Stimulated activated CD4-positive, alpha-beta T cell treated with anti-CD3 and anti-CD28 coated beads, Interleukin-15, amount 100 ng/mL, for 24 hours (primary cell): ENCODE results near the gene PRPH2.

ENCODE experiments used
- DNase-seq: peaks from one replicate; pipeline ENCODE4 v3.0.0-alpha.2; 2020

PRPH2 gene, protein sequence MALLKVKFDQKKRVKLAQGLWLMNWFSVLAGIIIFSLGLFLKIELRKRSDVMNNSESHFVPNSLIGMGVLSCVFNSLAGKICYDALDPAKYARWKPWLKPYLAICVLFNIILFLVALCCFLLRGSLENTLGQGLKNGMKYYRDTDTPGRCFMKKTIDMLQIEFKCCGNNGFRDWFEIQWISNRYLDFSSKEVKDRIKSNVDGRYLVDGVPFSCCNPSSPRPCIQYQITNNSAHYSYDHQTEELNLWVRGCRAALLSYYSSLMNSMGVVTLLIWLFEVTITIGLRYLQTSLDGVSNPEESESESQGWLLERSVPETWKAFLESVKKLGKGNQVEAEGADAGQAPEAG

DNA sequence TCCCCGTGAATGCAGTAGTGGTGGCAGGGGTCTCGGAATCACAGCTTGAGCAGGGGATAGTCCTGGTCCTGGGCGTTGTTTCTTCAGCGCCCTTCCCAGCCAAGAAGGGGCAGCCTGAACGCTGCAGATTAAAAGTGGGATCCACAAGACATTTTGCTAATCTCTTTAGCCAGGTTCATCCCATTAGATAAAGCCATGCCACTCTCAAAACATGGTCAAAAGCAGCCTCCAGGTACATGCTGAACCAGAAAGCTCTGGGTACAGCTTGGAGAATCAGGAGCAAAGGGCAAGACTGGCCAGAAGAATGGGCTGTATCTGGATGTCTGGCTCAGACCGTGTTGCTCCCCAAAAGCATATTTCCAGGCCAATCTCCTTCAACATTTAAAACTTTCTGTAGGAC, at the start of gene PRPH2:
PRPH2 (minus strand) TSS at position 101 of the 400 bp plus-strand sequence. CDS start 263 bp downstream, outside the sequence.
- no peak for DNase-seq

DNA sequence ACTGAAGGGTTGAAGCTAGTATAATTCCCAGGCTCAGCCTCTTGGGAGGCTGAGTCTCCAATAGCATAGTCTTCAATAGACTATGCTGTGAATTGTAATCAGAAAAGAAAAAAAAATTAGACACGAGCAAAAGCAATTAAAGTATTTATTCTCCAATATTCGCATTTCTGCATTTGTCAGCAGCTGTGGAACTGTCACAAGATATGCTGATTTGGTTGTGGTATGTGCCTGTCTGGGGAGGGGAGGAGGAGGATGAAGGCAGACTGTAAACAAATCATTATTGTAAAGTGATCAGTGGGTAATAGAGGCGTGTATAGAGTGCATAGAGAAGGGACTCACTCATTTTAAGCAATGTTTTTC, 49.3 kb upstream of the PRPH2 start:
- no peak for DNase-seq

DNA sequence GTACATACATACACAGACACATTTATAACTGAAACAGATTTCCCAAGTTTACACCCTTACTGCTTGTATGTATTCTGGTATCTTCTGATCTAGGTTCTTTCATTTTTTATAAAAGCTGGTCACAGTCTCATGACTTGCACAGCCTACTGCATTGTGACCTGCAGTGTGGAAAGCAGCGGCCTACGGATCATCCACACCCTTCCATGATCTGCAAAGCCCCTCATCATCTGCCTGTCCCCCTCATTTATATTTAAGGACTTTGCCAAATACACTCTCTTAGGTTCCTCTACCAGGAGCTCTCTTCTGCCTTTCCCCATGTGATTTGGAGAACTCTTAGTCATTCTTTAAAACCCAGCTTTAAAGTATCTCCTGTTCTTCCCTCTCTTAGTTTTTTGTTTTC, 47.4 kb upstream of the PRPH2 start:
- no peak for DNase-seq

DNA sequence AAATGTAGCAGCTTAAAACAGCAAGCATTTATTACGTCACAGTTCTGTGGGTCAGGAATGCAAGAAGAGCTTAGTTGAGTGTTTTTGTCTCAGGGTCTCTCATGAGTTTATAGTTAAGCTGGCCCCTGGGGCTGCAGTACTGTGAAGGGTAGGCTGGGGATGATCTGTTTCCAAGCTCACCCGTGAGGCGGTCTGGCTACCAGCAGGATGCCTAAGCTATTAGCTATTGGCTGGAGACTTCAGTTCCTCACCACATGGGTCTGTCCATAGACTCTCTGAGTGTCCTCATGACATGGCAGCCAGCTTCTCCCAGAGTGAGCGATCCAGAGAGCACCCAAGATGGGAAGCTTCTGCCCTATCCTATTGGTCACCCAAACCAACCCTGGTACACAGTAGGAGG, 46.7 kb upstream of the PRPH2 start:
- DNase-seq: no peak

DNA sequence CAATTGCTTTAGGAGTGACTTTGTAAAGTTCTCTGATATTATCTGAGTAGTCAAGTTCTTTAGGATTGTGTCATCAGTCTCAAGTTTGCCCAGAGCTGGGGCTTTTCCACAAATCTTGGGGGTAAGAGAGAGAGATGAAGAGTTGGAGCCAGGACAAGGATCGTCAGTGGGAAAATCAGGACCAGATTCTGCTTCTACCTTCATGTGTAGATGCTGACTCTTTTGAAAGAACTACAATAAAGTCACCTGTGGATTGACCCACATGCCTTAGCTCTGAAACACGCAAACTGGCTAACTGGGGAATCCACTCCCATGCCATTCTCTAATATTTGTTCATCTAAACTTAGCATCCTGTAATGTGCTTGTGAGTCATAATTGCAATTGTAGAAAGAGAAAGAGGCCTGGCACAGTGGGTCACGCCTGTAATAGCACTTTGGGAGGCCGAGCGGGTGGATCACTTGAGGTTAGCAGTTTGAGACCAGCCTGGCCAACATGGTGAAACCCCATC, 43.8 kb upstream of the PRPH2 start:
- no peak for DNase-seq

DNA sequence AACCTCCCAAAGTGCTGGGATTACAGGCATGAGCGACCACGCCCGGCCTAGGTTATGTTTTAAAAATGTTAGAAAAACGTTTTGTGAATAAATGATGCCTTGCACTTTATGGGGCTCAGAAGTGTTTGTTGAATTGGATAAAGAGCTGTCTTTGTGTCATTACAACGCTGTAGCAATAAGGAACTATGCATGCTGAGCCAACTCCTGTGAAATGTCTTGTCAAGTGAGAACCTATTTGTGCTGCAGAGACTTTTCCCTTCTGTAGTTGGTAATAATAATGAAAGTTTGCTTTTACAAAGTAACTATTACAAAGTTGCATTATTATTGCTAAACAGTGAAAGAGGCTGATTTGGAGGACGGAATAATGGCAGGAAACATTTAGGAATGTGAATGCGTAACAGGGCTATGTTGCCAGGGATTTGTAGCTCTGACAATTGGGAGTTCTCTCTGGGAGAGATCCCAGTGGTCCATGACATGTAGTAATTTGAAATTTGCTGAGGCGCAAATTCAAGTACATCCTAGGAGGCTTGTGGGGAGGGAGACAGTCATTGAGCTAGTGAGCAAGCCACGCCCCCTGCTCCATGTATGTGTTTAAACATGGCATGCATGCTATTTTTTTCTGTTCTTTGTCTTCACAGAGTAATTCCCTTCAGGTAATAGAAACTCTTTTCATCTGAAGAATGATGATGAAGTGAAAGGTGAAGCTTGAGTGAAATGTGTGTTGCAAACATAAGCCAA, 42.7 kb upstream of the PRPH2 start:
- DNase-seq: no peak

DNA sequence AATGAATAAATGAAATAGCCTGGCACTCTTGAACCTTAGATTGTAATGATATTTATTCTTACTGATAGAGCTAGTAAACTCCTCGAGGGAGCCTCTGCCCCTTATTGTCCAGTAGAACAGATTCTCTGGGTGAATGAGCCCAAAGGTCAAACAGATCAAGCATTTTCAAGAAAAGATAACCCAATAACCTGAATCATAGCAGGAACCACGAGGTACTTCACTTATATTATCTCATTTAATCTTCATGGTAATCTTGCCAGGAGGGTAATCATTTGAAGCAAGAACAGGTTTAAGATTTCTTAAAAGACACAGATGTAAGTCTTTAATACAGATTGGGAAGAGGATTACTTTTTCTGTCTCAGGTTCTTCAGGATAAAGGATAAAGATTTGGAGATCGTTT, 40.6 kb upstream of the PRPH2 start:
- no peak for DNase-seq

DNA sequence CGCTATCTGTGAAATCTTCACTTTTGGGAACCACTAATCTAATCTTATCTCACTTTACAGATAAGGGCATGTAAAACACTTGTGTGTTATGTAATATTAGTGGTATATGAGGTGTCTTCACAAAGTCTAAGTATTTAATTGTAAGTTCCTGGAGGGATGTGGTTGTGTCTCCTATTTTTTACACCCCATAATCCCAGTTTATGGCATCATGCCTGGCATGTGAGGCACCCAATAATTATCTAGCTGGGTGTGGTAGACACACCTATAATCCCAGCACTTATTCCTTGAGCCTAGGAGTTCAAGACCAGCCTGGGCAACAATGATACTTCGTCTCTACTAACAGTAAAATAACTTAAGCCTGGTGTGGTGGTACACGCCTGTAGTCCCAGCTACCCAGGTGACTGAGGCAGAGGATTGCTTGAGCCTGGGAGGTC, 40.0 kb upstream of the PRPH2 start:
- DNase-seq: no peak

DNA sequence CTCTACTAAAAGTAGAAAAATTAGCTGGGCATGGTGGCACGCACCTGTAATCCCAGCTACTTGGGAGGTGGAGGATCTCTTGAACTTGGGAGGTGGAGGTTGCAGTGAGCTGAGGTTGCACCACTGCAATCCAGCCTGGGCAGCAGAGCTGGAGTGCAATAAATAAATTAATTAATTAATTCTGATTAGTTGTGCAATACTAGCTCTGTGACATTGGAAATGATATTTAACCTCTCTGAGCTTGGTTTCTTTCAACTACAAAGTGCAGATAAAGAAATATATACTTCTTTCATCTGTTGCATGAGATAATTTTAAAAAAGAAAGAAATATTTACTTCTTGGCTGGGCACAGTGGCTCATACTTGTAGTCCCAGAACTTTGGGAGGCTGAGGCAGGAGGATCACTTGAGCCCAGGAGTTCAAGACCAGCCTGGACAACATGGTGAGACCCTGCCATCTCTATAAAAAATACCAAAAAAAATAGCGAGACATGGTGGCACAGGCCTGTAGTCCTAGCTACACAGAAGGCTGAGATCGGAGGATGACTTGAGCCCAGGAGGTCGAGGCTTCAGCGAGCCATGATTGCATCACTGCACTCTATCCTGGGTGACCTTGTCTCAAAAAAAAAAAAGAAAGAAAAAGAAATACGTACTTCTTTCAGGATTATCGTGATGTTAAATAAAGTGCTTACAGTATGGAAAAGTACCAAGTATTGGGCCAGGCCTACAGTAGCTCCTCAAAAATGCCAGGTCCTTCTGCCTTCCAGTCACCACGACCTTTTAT, 39.1 kb upstream of the PRPH2 start:
- DNase-seq: no peak

DNA sequence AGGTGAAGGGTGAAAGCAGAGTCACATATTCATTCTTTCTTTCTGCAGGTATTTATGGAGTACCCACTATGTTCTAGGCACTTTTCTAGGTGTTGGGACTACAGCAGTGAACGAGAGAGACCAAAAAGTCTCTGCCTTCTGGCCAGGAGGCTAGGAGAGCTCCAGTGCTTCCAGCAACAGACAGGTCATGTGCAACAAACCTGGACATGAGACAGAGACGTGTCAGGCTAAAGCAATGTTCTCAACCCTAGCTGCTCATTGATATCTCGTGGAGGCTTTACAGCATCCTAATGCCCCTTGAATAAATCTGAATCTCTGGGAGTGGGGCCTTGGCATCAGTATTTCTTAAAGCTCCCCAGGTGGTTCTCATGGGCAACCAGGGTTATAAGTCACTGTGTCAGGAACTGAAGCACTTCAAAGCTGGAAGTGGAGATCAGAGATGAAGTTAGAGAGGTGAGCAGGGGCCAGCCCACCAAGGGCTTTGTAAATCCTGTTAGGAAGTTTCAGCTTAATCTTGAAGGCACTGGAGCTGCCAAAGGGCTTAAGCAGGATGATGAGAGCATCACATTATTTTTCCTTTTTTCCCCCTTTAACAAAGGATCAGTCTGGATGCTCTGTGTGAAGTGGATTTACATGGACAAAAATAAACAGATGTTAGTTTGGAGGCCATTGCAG, 36.5 kb upstream of the PRPH2 start:
- DNase-seq: no peak

DNA sequence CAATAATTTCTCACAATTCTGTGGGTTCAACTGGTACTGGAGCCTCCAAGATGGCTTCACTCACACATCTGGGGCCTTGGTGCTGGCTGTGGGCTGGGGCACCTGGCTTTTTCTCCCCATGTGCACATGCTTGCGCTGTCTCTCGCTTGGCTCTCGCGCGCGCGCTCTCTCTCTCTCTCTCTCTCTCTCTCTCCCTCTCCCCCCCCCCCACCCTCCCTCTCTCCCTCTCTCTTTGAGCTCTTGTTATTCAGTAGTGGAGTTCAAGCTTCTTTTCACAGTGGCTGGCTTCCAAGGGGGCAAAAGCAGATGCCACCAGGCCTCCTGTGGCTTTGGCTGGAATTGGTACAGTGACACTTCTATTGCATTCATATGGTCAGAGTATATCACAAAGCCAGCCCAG, 34.3 kb upstream of the PRPH2 start:
- no peak for DNase-seq

DNA sequence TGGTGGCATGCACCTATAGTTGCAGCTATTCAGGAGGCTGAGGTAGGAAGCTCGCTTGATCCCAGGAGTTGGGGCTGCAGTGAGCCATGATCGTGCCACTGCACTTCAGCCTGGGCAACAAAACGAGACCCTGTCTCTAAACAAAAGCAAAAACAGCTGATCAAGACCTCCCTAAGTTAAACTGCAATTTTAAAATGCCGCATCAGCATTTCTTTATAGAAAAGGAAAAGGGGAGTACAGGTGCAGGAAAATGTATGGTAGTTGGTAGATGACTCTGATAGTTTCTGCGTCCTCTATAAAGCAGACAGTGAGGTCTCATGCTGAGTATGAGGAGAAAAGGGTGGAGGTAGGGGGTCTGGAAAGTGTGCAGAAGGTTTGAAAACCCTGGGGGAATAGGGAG, 32.4 kb upstream of the PRPH2 start:
- no peak for DNase-seq

DNA sequence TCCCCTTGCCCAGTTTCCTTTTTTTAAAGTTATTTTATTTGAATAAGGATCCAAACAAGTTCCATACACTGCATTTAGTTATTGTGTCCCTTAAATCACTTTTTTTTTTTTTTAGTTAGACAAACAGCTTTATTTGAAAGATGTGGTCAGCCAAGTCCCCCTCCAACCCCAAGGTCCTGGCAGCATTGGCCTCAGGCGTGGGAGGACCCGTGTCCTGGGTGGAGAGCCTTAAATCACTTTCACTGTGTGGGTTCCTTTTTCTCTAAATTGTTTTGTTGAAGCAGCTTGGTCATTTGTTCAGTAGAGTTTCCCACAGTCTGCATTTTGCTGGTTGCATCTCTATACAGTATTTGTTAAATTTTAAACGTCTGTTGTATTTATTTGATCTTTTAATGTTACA, 28.7 kb upstream of the PRPH2 start:
- DNase-seq: no peak

DNA sequence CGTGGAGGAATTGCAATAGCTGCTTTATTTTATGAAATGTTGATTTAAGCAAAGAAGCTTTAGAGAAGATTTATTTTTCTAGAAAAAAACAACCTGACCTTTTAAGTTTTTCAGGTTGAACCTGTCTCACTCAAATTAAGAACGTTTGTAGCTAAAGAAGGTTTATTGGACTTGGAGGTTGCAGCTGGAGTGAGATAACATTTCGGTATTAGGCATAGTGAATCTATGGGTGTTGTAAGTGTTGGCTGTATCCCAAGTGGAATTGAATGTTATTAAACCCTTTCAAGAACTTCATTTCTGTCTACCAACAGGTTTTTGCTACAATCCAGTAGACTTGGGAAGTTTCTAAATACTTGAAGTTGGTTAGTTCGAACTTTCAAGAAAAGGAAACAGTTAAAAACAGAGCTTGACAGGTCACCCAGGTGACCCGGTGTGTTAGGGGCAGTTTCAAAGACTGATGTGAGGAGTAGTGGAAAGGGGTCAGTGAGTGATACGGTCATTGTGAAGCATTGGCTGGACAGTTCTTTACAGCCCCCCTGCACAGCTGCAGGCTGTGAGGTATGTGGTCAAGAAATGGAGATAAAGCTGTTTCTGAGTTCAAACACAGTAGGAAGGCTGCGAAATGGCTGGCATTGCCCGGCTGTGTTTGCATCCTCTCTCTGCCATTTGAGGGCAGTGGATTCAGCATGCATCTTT, 26.0 kb upstream of the PRPH2 start:
- no peak for DNase-seq

DNA sequence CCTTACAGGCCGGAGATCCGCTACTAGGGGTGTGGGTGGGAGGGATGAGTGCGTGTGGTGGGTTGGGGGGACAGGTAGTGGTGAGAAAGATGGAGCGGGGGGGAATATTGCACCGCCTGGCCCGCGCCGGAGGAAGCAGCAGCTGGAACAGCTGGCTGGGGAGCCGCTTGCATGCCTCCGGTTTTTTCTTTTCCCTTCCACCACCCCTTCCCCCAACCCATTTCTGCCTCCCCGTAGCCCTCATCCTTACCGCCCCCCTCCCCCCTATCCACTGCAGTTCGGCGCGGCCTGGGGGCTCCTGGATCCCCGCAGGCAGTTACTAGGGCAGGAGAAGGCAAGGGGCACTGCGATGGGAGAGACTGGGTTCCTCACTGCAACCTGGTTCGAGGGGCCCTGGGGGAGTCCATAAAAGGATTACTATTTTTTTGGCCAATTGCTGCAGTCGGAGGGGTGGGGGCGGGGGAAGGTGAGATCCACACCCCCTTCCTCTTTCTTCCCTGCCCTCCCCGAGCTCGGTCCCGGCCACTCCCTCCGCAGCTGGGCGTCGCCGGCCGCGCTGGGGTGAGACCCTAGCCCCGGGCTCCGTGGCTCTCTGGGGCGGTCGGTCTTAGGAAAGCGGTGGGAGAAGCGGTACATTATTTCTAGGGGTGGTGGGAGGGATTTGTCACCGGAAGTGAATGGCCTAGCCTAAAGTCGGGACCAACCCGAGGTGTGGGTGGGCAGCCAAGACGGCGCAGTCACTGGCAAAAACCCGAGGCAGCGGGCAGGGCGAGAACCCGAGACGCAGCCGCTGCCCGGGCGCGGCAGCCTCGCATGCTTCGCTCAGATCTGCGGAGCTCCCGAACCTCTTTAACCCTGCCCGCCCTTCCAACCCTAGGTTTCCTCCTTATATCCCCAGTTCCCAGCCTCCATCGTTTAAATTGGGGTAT, 24.3 kb upstream of the PRPH2 start:
- DNase-seq: peak; percentile 90

DNA sequence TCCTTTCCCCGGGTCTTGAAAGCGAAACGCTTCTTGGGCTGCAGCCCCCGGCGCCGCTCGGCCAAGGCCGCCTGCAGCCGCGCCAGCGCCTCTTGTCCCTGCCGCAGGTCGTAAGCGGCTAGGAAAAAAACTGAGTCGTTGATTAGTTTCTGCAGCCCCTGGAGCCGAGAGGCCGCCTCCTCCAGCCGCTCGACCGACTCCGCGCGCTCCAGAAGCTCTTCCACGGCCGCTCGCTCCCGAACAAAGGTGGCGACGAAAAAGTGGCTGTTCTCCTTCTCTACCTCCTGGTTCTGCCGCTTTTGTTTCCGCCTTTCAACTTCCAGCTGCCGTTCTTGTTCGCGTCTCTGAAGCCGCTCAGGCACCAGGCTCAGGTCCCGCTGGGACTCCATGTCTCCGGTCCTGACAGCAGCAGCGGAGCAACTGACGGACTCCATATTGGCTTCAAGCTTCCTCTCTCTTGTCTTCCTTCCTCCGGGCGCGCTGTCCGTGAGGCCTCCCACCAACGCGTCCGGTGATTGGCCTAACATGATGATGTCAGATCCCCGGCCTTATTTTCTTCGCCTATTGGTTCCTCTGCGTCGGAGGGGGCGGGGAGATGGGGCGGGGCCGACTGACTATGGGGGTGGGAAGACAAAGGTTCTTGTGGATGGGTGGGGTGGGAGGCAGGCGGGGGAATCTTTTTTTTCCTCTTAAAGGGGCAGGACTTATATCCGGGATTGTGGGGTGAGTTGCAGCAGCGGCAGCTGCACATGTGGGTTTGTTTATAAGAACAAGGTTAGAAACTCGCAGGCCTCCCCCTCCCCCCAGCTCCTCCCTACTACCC, 23.5 kb upstream of the PRPH2 start, which contains the start of gene TBCC:
TBCC (minus strand) TSS at position 464 of the 823 bp plus-strand sequence; CDS start at position 434, 30 bp downstream.
- peak; percentile 94 for DNase-seq

DNA sequence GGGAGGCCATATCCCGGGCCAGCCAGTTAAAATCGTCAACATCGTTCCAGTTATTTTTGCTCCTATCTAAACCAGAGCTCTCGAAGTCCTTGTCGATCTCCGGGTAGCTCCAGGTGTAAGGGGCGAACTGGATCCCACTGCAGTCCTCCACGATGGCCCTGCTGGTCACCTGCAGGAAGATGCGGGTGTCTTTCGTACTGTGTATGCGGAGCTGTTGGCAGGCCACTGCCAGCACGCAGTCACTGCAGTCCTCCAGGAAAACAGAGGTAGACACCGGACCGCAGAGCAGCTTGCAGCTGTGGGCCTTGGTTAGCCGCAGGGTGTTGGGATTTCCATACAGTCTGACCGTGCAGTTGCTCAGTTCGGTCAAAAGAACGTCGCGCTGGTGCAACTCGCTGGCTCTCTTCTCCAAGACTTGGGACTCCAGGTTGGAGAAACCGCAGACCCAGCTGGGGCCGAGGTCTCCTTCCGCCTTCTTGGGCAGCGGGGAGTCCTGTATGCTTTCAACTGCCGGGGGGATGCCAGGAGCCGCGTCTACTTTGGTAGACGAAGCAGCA, 22.8 kb upstream of the PRPH2 start:
- peak; percentile 55 for DNase-seq

DNA sequence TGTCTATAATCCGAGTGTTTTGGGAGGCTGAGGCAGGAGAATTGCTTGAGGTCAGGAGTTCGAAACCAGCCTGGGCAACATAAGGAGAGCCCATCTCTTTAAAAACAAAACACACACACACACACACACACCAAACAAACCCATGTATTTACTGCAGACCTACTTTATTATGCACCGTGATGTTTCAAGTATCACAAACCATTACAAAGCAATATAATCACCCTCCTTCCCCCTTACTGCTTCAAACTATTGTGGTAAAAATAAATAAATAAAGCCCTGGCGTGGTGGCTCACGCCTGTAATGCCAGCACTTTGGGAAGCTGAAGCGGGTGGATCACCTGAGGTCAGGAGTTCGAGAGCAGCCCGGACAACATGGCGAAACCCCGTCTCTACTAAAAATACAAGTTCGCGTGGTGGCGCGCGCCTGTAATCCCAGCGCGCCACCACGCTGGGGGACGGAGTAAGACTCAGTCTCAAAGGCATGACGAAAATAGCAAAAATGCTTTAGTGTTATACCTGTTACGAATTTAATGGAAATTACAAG, 22.0 kb upstream of the PRPH2 start:
- no peak for DNase-seq

DNA sequence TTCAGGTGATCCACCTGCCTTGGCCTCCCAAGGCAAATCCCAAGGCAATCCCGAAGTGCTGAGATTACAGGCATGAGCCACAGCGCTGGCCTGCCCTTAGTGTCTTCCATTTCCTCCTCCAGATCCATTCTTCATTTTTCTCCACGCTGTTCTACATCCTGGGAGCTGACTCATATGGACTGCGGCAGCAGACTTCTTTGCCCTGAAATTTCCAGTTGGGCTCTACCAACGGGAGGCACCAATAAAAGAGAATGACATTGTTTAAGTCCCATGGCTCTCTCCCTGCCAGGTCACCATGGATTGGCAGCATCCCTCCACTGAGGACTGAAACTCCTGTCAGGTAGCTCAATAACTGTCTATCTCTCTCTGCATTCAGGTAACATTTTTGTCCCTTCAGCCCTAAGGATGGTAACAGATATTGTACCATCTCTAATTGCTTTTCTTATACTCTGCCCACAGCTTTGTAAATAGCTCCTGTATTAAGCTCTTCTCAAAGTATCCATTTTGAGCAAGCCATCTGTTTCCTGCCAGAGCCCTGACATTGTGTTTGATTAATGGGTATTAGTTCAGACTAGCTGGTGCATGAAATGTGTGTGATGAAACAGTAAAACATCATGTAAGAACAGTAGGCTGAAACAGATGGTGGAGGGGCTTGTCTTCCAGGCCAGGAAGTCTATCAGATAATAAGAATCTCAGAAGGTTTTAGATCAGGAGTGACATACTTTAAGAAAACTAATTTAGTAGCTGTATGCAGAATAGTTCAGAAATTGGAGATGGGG, 19.9 kb upstream of the PRPH2 start:
- DNase-seq: no peak
